Measurements from ENCODE around the gene PI4KA.
"Not testable (repeated sequence)": the region's sequence is repeated elsewhere in the genome, so short reads cannot be mapped to it uniquely, and the experiment has no call there.

The PI4KA gene

GRCh38 chr22:20664594-20664959 lies 194.0 kb downstream of the PI4KA start:
- DNase-seq (ENCODE audit: low read depth): no peak

GRCh38 chr22:20663941-20664593 lies 194.5 kb downstream of the PI4KA start:
- DNase-seq (ENCODE audit: low read depth): no peak

GRCh38 chr22:20663137-20663828 lies 195.3 kb downstream of the PI4KA start:
- no peak for DNase-seq (ENCODE audit: low read depth)

- not testable (repeated sequence) for DNase-seq (ENCODE audit: low read depth)
Observed at GRCh38 chr22:20662524-20663036, 196.0 kb downstream of the PI4KA start.

- DNase-seq (ENCODE audit: low read depth): no peak
Observed at GRCh38 chr22:20661473-20661872, 197.1 kb downstream of the PI4KA start.

- no peak for DNase-seq (ENCODE audit: low read depth)
Observed at GRCh38 chr22:20660441-20661054, 198.1 kb downstream of the PI4KA start.

- no peak for DNase-seq (ENCODE audit: low read depth)
Observed at GRCh38 chr22:20659920-20660319, 198.7 kb downstream of the PI4KA start.

GRCh38 chr22:20659258-20659657 lies 199.4 kb downstream of the PI4KA start:
- DNase-seq (ENCODE audit: low read depth): no peak

- no peak for DNase-seq (ENCODE audit: low read depth)
Observed at GRCh38 chr22:20658433-20659222, 200.0 kb downstream of the PI4KA start.

- no peak for DNase-seq (ENCODE audit: low read depth)
Observed at GRCh38 chr22:20657963-20658362, 200.6 kb downstream of the PI4KA start.
